ENCODE measurements around the gene NPAS2. TPM values are rescaled to one million over a fixed set of nuclear protein-coding genes. Genes with fewer than 3 reads are reported as not detected.

NPAS2 gene
- total and polyA plus RNA-seq, 2 of the 8 experiments (the other 6 are each of a cell fraction or from before 2014, with no cell fraction given) = 1.8 to 1.9 TPM

DNA sequence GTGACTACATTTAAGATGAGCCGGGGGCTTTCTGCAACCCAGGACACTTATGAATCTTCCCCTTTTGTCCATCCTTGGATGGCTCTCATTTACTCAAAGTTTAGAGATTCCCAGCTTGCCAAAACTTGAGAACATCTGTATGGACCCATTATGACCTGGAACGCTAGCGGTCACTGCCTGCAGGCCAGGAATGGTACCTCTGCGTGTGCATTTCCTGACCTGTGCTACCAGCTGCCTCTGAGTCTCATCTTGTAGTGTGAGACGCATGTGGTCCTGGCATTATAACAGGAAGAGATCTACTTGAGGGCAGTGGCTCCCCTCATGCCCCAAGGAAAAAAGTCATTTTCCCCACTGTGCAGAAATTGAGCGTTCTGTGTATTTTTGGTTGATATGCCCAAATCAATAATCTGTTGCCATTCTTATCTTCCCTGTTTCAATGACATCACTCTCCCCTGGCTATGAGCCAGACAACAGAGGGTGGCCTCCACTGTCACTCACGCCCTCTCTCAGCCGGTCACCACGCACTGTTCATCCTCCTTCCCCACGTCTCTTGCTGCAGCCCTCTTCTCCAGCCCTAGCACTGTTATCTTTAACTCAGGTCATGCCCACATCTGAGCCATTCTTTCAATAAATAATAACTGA, 28.5 kb upstream of the NPAS2 start (continued):
- TF ChIP-seq SUZ12 (IDR thresholded peaks at IDR 0.05; ENCODE audit: low read length) (no peak), PHF8 (conservative IDR thresholded peaks at IDR 0.05; ENCODE audit: low read depth, low read length) (no peak), CHD1 (IDR thresholded peaks at IDR 0.05; ENCODE audit: low read depth, low read length) (no peak), CBX8 (IDR thresholded peaks at IDR 0.05; ENCODE audit: borderline replicate concordance, low read depth, low read length) (no peak)

All from H1 (cell line).